C4-2B (cell line): ENCODE results near the gene ANKS1B.

Source experiments
- ZFX ChIP-seq: fragments of 450-650 bp; IDR thresholded peaks from 2 replicates; pipeline ENCODE4 v1.6.1; 2017
- TF ChIP-seq, protein P1 (sequence below): fragments of 450-650 bp; conservative IDR thresholded peaks from 2 replicates; pipeline ENCODE4 v1.5.1; 2017; ENCODE audit warnings: mild to moderate bottlenecking

DNA sequence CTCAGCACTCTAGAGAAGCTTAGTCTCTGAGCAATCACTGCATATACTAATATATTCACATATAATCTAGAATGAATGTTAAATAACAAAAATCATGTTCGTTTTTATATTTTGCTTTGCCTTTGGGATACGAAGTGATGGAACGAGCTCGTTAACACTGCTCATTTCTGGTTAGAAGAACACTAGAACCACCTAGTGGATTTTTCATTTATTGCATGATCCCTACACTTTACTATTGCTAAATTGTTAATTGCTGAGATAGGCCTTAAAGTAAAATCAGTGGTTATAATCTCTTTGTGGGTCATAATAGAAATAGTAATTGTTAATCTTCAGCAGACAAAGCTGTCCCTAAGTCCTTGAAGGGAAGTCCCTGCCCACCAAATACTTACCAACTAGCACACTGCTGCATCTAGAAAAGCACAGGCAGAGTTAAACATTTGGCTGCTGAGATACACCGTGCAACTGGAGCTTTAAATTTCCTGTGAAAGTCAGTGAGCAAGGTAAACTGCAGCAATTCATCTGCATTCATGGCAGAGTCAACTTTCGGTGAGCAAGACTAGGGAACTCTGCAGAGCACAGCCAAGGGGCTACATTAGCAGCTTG lies 985.9 kb downstream of the ANKS1B start:
- TF ChIP-seq, protein P1, sequence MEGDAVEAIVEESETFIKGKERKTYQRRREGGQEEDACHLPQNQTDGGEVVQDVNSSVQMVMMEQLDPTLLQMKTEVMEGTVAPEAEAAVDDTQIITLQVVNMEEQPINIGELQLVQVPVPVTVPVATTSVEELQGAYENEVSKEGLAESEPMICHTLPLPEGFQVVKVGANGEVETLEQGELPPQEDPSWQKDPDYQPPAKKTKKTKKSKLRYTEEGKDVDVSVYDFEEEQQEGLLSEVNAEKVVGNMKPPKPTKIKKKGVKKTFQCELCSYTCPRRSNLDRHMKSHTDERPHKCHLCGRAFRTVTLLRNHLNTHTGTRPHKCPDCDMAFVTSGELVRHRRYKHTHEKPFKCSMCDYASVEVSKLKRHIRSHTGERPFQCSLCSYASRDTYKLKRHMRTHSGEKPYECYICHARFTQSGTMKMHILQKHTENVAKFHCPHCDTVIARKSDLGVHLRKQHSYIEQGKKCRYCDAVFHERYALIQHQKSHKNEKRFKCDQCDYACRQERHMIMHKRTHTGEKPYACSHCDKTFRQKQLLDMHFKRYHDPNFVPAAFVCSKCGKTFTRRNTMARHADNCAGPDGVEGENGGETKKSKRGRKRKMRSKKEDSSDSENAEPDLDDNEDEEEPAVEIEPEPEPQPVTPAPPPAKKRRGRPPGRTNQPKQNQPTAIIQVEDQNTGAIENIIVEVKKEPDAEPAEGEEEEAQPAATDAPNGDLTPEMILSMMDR, result peak; percentile 80
- TF ChIP-seq ZFX, result no peak
